Measurements from ENCODE around the gene TEAD3. TPM values are rescaled to one million over a fixed set of nuclear protein-coding genes. Genes with fewer than 3 reads are reported as not detected.

TEAD3 gene
- polyA plus RNA-seq, 4 donors = 13.4 to 35.6 (median 19.0) TPM

GRCh38 chr6:35533981-35534380 is 37.1 kb upstream of the TEAD3 start:
- no peak overlapping the region for H3K27ac ChIP-seq (ENCODE audit: low read depth in 1 of 3, low read length in 2 of 3)
- no peak for DNase-seq
- WGBS, 3 donors = 69 to 86% (median 83%) methylated on average over 6 of the region's 6 CpGs

GRCh38 chr6:35532126-35532525 is 35.2 kb upstream of the TEAD3 start:
- no peak for FAIRE-seq

More at GRCh38 chr6:35533981-35534380, 37.1 kb upstream of the TEAD3 start:
- no peaks in the 10 kb centered on the region for H3K4me1 ChIP-seq (ENCODE audit: control insufficient read depth in 3 of 3, insufficient read depth in 2 of 3, low read depth in 1 of 3, low read length in 2 of 3)
- no peak overlapping the region for H3K4me3 ChIP-seq (ENCODE audit: low read depth in 1 of 3, low read length in 3 of 3)
- peaks cover 0 to 2% (median 0%) of the 10 kb centered on the region in 3 donors for H3K27me3 ChIP-seq (ENCODE audit: control insufficient read depth in 3 of 3, insufficient read depth in 3 of 3, low read length in 3 of 3)
- FAIRE-seq = no peak
- H3K36me3 ChIP-seq (ENCODE audit: control insufficient read depth in 3 of 3, insufficient read depth in 2 of 3, low read depth in 1 of 3, low read length in 3 of 3) = no peaks in the 10 kb centered on the region
- no peaks in the 10 kb centered on the region for H3K9me3 ChIP-seq (ENCODE audit: control insufficient read depth in 2 of 2, insufficient read depth in 1 of 2, low read depth in 1 of 2, low read length in 1 of 2)

DNA sequence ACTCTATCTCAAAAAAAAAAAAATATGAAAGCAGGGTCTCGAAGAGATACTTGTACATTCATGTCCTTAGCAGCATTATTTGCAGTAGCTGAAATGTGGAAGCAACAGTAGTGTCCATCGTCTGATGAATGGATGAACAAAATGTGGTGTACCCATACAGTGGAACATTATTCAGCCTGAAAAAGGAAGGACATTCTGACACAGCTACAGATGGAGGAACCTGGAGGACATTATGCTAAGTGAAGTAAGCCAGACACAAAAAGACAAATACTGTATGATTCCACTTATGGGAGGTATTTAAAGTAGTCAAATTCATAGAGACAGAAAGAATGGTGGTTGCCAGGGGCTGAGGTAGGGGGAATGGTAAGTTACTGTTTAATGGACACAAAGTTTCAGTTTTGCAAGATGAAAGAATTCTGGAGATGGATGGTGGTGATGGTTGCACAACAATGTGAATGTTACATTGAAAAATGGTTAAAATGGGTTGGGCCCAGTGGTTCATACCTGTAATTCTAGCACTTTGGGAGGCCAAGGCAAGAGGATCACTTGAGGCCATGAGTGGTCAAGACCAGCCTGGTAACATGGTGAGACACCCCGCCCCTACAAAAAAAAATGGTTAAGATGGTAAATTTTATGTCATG is 27.6 kb upstream of the TEAD3 start:
- H3K9me3 ChIP-seq (ENCODE audit: control insufficient read depth in 2 of 2, insufficient read depth in 1 of 2, low read depth in 1 of 2, low read length in 1 of 2) = no peaks in the 10 kb centered on the region
- WGBS, 3 donors = 91 to 96% (median 93%) methylated on average over 3 of the region's 3 CpGs
- no peaks in the 10 kb centered on the region for H3K36me3 ChIP-seq (ENCODE audit: control insufficient read depth in 3 of 3, insufficient read depth in 2 of 3, low read depth in 1 of 3, low read length in 3 of 3)
- no peak overlapping the region for H3K4me3 ChIP-seq (ENCODE audit: low read depth in 1 of 3, low read length in 3 of 3)
- peaks cover 0 to 3% (median 2%) of the 10 kb centered on the region in 3 donors for H3K27me3 ChIP-seq (ENCODE audit: control insufficient read depth in 3 of 3, insufficient read depth in 3 of 3, low read length in 3 of 3)
- H3K4me1 ChIP-seq (ENCODE audit: control insufficient read depth in 3 of 3, insufficient read depth in 2 of 3, low read depth in 1 of 3, low read length in 2 of 3) = no peaks in the 10 kb centered on the region
- FAIRE-seq (no peak), DNase-seq (no peak)
- H3K27ac ChIP-seq (ENCODE audit: low read depth in 1 of 3, low read length in 2 of 3) = no peak overlapping the region

More at GRCh38 chr6:35532126-35532525, 35.2 kb upstream of the TEAD3 start:
- Histone ChIP-seq H3K4me1 (ENCODE audit: control insufficient read depth in 3 of 3, insufficient read depth in 2 of 3, low read depth in 1 of 3, low read length in 2 of 3) (no peaks in the 10 kb centered on the region), H3K9me3 (ENCODE audit: control insufficient read depth in 2 of 2, insufficient read depth in 1 of 2, low read depth in 1 of 2, low read length in 1 of 2) (no peaks in the 10 kb centered on the region), H3K4me3 (ENCODE audit: low read depth in 1 of 3, low read length in 3 of 3) (no peak overlapping the region), H3K36me3 (ENCODE audit: control insufficient read depth in 3 of 3, insufficient read depth in 2 of 3, low read depth in 1 of 3, low read length in 3 of 3) (no peaks in the 10 kb centered on the region), H3K27me3 (ENCODE audit: control insufficient read depth in 3 of 3, insufficient read depth in 3 of 3, low read length in 3 of 3) (peaks cover 0 to 2% (median 0%) of the 10 kb centered on the region in 3 donors), H3K27ac (ENCODE audit: low read depth in 1 of 3, low read length in 2 of 3) (no peak overlapping the region)
- 75 to 84% (median 79%) methylated on average over 4 of the region's 4 CpGs for WGBS, 3 donors
- no peak for DNase-seq

- Histone ChIP-seq H3K4me1 (ENCODE audit: control insufficient read depth in 3 of 3, insufficient read depth in 2 of 3, low read depth in 1 of 3, low read length in 2 of 3) (no peaks in the 10 kb centered on the region), H3K27ac (ENCODE audit: low read depth in 1 of 3, low read length in 2 of 3) (no peak overlapping the region), H3K27me3 (ENCODE audit: control insufficient read depth in 3 of 3, insufficient read depth in 3 of 3, low read length in 3 of 3) (peaks cover 0 to 3% (median 0%) of the 10 kb centered on the region in 3 donors), H3K9me3 (ENCODE audit: control insufficient read depth in 2 of 2, insufficient read depth in 1 of 2, low read depth in 1 of 2, low read length in 1 of 2) (no peaks in the 10 kb centered on the region), H3K4me3 (ENCODE audit: low read depth in 1 of 3, low read length in 3 of 3) (no peak overlapping the region), H3K36me3 (ENCODE audit: control insufficient read depth in 3 of 3, insufficient read depth in 2 of 3, low read depth in 1 of 3, low read length in 3 of 3) (no peaks in the 10 kb centered on the region)
- FAIRE-seq (no peak), DNase-seq (peak; percentile 62 to 81)
- 33 to 36% (median 33%) methylated on average over 32 of the region's 32 CpGs for WGBS, 3 donors
Measured at GRCh38 chr6:35522660-35523658, 26.1 kb upstream of the TEAD3 start.

DNA sequence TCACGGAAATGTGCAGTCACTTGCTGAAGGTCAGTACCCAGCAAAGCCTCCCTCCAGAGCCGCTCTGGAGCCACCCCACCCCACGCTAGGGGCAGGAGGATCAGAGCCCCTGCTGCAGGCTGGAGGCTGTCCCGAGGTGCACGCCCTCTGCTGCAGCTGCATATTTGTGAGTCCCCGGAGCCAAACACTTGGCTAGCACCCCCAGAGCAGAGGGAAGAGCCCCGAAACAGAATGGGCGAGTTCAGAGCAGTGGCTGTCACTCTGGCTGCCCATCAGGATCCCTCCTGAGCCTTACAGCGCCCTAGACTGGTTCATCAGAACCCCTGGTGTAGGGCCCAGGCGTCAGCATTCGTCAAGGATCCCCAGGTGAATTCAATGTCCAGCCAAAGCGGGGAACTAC is 25.3 kb upstream of the TEAD3 start:
- DNase-seq = no peak
- H3K27me3 ChIP-seq (ENCODE audit: control insufficient read depth in 3 of 3, insufficient read depth in 3 of 3, low read length in 3 of 3) = peaks cover 0 to 3% (median 0%) of the 10 kb centered on the region in 3 donors
- H3K9me3 ChIP-seq (ENCODE audit: control insufficient read depth in 2 of 2, insufficient read depth in 1 of 2, low read depth in 1 of 2, low read length in 1 of 2) = no peaks in the 10 kb centered on the region
- H3K27ac ChIP-seq (ENCODE audit: low read depth in 1 of 3, low read length in 2 of 3) = no peak overlapping the region
- FAIRE-seq = no peak
- whole genome bisulfite sequencing, 3 donors = 79 to 82% (median 81%) methylated on average over 12 of the region's 12 CpGs
- H3K4me1 ChIP-seq (ENCODE audit: control insufficient read depth in 3 of 3, insufficient read depth in 2 of 3, low read depth in 1 of 3, low read length in 2 of 3) = no peaks in the 10 kb centered on the region
- no peak overlapping the region for H3K4me3 ChIP-seq (ENCODE audit: low read depth in 1 of 3, low read length in 3 of 3)
- H3K36me3 ChIP-seq (ENCODE audit: control insufficient read depth in 3 of 3, insufficient read depth in 2 of 3, low read depth in 1 of 3, low read length in 3 of 3) = no peaks in the 10 kb centered on the region

DNA sequence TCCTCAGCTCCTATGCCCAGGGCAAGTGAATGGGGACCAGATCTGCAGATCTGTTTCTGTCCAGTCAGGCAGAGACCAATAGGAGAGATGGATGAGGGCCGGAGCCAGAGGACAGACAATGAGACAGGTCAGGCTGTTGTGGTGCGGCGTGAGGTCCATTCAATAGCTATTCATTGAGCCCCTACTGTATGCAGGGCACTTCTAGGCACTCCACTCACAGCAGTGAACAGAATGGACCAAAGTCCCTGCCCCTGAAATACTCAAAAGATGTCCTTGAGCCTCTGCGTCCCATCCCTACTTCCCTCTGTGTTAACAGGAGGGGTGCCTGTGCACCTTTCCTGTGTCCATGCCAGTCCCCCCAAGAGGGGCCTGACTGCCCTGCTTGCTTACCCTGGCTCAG is 24.4 kb upstream of the TEAD3 start:
- FAIRE-seq = no peak
- Histone ChIP-seq H3K27me3 (ENCODE audit: control insufficient read depth in 3 of 3, insufficient read depth in 3 of 3, low read length in 3 of 3) (no peaks in the 10 kb centered on the region), H3K4me1 (ENCODE audit: control insufficient read depth in 3 of 3, insufficient read depth in 2 of 3, low read depth in 1 of 3, low read length in 2 of 3) (no peaks in the 10 kb centered on the region), H3K27ac (ENCODE audit: low read depth in 1 of 3, low read length in 2 of 3) (no peak overlapping the region), H3K9me3 (ENCODE audit: control insufficient read depth in 2 of 2, insufficient read depth in 1 of 2, low read depth in 1 of 2, low read length in 1 of 2) (no peaks in the 10 kb centered on the region), H3K36me3 (ENCODE audit: control insufficient read depth in 3 of 3, insufficient read depth in 2 of 3, low read depth in 1 of 3, low read length in 3 of 3) (no peaks in the 10 kb centered on the region), H3K4me3 (ENCODE audit: low read depth in 1 of 3, low read length in 3 of 3) (no peak overlapping the region)
- WGBS, 3 donors = 84 to 94% (median 94%) methylated on average over 4 of the region's 4 CpGs
- no peak for DNase-seq

DNA sequence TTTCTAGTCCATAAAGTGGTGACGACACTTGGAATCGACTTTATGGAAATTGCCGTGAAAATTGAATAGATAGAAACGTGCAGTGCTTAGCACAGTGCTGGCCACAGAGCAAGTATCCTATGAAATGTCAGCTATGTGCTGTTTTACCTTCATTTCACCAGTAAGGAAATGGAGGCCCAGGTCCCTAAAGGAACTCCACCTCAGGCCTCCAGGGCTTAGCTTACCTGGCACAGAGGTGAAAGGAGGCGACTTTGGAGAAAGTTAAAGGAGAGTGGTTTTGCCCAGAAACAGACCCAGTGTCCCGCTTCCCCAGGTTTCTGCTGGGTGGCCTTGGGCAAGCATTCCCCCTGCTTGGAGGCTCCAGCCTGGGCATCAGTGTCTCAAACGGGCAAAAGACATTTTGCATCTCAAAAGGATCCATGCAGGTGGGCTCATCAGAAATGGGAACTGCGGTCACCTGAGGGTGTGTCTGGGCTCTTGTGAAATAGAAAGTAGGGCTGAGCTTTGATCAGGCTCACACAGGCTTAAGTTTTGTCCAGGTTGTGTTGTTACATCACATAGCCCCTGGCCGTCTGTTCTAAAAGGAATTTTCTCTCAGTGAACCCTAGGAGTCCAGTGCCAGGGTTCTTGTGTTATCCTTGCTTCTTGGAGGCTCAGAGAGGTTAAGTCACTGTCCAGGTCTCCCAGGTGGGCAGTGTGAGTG is 22.6 kb upstream of the TEAD3 start:
- DNase-seq = no peak
- Histone ChIP-seq H3K36me3 (ENCODE audit: control insufficient read depth in 3 of 3, insufficient read depth in 2 of 3, low read depth in 1 of 3, low read length in 3 of 3) (no peaks in the 10 kb centered on the region), H3K9me3 (ENCODE audit: control insufficient read depth in 2 of 2, insufficient read depth in 1 of 2, low read depth in 1 of 2, low read length in 1 of 2) (no peaks in the 10 kb centered on the region), H3K4me1 (ENCODE audit: control insufficient read depth in 3 of 3, insufficient read depth in 2 of 3, low read depth in 1 of 3, low read length in 2 of 3) (no peaks in the 10 kb centered on the region), H3K27me3 (ENCODE audit: control insufficient read depth in 3 of 3, insufficient read depth in 3 of 3, low read length in 3 of 3) (no peaks in the 10 kb centered on the region), H3K4me3 (ENCODE audit: low read depth in 1 of 3, low read length in 3 of 3) (no peak overlapping the region), H3K27ac (ENCODE audit: low read depth in 1 of 3, low read length in 2 of 3) (no peak overlapping the region)
- WGBS, 3 donors = 77 to 86% (median 83%) methylated on average over 9 of the region's 9 CpGs
- no peak for FAIRE-seq
